Measurements from ENCODE around the gene CTLA4.

GRCh38 chr2:203859030-203859789, 8.4 kb upstream of the CTLA4 start:
- TF ChIP-seq POLR2A (IDR thresholded peaks at IDR 0.05; ENCODE audit: low read length) = no peak
- no peak for TF ChIP-seq GATA1 (IDR thresholded peaks at IDR 0.05; ENCODE audit: low read depth, low read length)

Data from erythroblast (primary cell).